C4-2B (cell line): ENCODE measurements around the gene CACNA1B.

Source experiments
- ZFX ChIP-seq: fragments of 450-650 bp; IDR thresholded peaks from 2 replicates; pipeline ENCODE4 v1.6.1; 2017
- TF ChIP-seq, protein P1 (sequence below): fragments of 450-650 bp; conservative IDR thresholded peaks from 2 replicates; pipeline ENCODE4 v1.5.1; 2017; ENCODE audit warnings: mild to moderate bottlenecking

DNA sequence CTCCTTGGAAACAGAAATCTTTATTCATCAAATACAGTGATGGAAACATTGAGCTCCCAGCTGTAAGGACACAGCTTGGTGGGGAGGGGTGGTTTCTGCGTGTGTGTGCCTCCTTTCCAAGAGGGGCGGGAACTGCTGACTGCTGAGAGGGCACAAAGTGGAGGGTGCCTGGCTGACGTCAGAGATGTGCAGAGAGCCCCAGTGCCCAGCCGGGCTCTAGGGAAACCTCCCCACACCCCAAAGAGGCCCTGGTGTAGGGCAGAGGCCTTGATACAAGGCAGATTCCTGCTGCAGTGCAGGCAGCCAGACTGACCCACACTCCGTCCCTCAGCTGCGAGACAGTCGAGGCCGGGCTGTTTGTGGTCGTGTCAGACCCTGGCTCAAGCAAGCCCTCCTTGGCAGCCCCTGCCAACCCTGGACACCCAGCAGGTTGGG lies 191.0 kb downstream of the CACNA1B start:
- TF ChIP-seq, protein P1, sequence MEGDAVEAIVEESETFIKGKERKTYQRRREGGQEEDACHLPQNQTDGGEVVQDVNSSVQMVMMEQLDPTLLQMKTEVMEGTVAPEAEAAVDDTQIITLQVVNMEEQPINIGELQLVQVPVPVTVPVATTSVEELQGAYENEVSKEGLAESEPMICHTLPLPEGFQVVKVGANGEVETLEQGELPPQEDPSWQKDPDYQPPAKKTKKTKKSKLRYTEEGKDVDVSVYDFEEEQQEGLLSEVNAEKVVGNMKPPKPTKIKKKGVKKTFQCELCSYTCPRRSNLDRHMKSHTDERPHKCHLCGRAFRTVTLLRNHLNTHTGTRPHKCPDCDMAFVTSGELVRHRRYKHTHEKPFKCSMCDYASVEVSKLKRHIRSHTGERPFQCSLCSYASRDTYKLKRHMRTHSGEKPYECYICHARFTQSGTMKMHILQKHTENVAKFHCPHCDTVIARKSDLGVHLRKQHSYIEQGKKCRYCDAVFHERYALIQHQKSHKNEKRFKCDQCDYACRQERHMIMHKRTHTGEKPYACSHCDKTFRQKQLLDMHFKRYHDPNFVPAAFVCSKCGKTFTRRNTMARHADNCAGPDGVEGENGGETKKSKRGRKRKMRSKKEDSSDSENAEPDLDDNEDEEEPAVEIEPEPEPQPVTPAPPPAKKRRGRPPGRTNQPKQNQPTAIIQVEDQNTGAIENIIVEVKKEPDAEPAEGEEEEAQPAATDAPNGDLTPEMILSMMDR = no peak
- TF ChIP-seq ZFX = no peak
